OCI-LY1 (cell line): ENCODE data around the gene PRKRA.

ENCODE experiments used
- CTCF ChIP-seq: fragments of 200-600 bp; sonication (generic), shearing (Covaris generic); IDR thresholded peaks from 2 replicates; pipeline ENCODE4 v1.5.1; 2017; ENCODE audit warnings: mild to moderate bottlenecking, antibody characterized with exemption, low read length, moderate library complexity, mixed read lengths
- EZH2 ChIP-seq: fragments of 200-600 bp; sonication (generic), shearing (Covaris generic); IDR thresholded peaks from 2 replicates; pipeline ENCODE4 v1.8.0; 2017; ENCODE audit warnings: borderline replicate concordance, mixed run types, mild to moderate bottlenecking, antibody characterized with exemption, low read length, moderate library complexity, mixed read lengths

- TF ChIP-seq CTCF (no peak), EZH2 (no peak)
Measured at GRCh38 chr2:178491612-178492011, 40.6 kb upstream of the PRKRA start.
